ENCODE data around the gene FOXD3. TPM values are rescaled to one million over a fixed set of nuclear protein-coding genes. Genes with fewer than 3 reads are reported as not detected.

FOXD3 gene
- total RNA-seq, 2 donors from 2014 or later: 0.14 to 1.5 TPM

- H3K27me3 ChIP-seq (replicated peaks; ENCODE audit: insufficient read depth): no peaks in the 10 kb centered on the region
- ATAC-seq (ENCODE audit: insufficient number of reproducible peaks, low FRiP score, low read depth) (no peak), DNase-seq (ENCODE audit: low spot score) (no peak)
- H3K4me1 ChIP-seq (ENCODE audit: control insufficient read depth in 1 of 2, low read depth in 2 of 2): no peaks in the 10 kb centered on the region
- H3K9me3 ChIP-seq: no peaks in the 10 kb centered on the region
- no peak overlapping the region for H3K27ac ChIP-seq
- H3K36me3 ChIP-seq: no peaks in the 10 kb centered on the region
- no peak for TF ChIP-seq CTCF (IDR thresholded peaks at IDR 0.05)
- no peak overlapping the region for H3K4me3 ChIP-seq
Measured at GRCh38 chr1:63277195-63278192, 44.9 kb upstream of the FOXD3 start.

GRCh38 chr1:63281753-63282152 is 40.6 kb upstream of the FOXD3 start:
- H3K4me1 ChIP-seq (ENCODE audit: control insufficient read depth in 1 of 2, low read depth in 2 of 2): no peaks in the 10 kb centered on the region
- H3K27ac ChIP-seq: no peak overlapping the region
- H3K9me3 ChIP-seq: no peaks in the 10 kb centered on the region
- no peak for TF ChIP-seq CTCF (IDR thresholded peaks at IDR 0.05)
- no peak for DNase-seq (ENCODE audit: low spot score)
- no peak overlapping the region for H3K4me3 ChIP-seq
- H3K27me3 ChIP-seq (replicated peaks; ENCODE audit: insufficient read depth): no peaks in the 10 kb centered on the region
- no peak for ATAC-seq (ENCODE audit: insufficient number of reproducible peaks, low FRiP score, low read depth)
- H3K36me3 ChIP-seq: no peaks in the 10 kb centered on the region

GRCh38 chr1:63289135-63289534 is 33.2 kb upstream of the FOXD3 start:
- H3K4me3 ChIP-seq: no peak overlapping the region
- no peaks in the 10 kb centered on the region for H3K4me1 ChIP-seq (ENCODE audit: control insufficient read depth in 1 of 2, low read depth in 2 of 2)
- H3K36me3 ChIP-seq: no peaks in the 10 kb centered on the region
- peaks cover 18% of the 10 kb centered on the region for H3K9me3 ChIP-seq
- ATAC-seq (ENCODE audit: insufficient number of reproducible peaks, low FRiP score, low read depth) (no peak), DNase-seq (ENCODE audit: low spot score) (no peak)
- H3K27ac ChIP-seq: no peak overlapping the region
- no peaks in the 10 kb centered on the region for H3K27me3 ChIP-seq (replicated peaks; ENCODE audit: insufficient read depth)
- TF ChIP-seq CTCF (IDR thresholded peaks at IDR 0.05): no peak

GRCh38 chr1:63294803-63295594 is 27.4 kb upstream of the FOXD3 start:
- no peak for TF ChIP-seq CTCF (IDR thresholded peaks at IDR 0.05)
- DNase-seq (ENCODE audit: low spot score) (no peak), ATAC-seq (ENCODE audit: insufficient number of reproducible peaks, low FRiP score, low read depth) (no peak)
- no peaks in the 10 kb centered on the region for H3K27me3 ChIP-seq (replicated peaks; ENCODE audit: insufficient read depth)
- no peaks in the 10 kb centered on the region for H3K9me3 ChIP-seq
- no peaks in the 10 kb centered on the region for H3K4me1 ChIP-seq (ENCODE audit: control insufficient read depth in 1 of 2, low read depth in 2 of 2)
- no peak overlapping the region for H3K4me3 ChIP-seq
- H3K36me3 ChIP-seq: no peaks in the 10 kb centered on the region
- H3K27ac ChIP-seq: no peak overlapping the region

- no peak for TF ChIP-seq CTCF (IDR thresholded peaks at IDR 0.05)
- H3K9me3 ChIP-seq: no peaks in the 10 kb centered on the region
- DNase-seq (ENCODE audit: low spot score): no peak
Measured at GRCh38 chr1:63304410-63304809, 18.0 kb upstream of the FOXD3 start.

More at GRCh38 chr1:63304410-63304809, 18.0 kb upstream of the FOXD3 start:
- Histone ChIP-seq H3K27me3 (replicated peaks; ENCODE audit: insufficient read depth) (no peaks in the 10 kb centered on the region), H3K27ac (no peak overlapping the region), H3K36me3 (no peaks in the 10 kb centered on the region), H3K4me3 (no peak overlapping the region), H3K4me1 (ENCODE audit: control insufficient read depth in 1 of 2, low read depth in 2 of 2) (no peaks in the 10 kb centered on the region)
- no peak for ATAC-seq (ENCODE audit: insufficient number of reproducible peaks, low FRiP score, low read depth)

Data from thoracic aorta (tissue), 2 donors.